GM13976 (cell line): Measurements from ENCODE around the gene ITPRIPL2.

Experiments
- DNase-seq: peaks from one replicate; pipeline ENCODE4 v3.0.0; 2012; ENCODE audit warnings: low spot score
- in situ Hi-C: fragments of 300-500 bp; cut with MboI; formaldehyde crosslinking; loops from one replicate; pipeline ENCODE4 v1.12.0; 2022; ENCODE audit warnings: low sequenced_read_pairs, mixed read lengths, inconsistent platforms; ENCODE audit not compliant: unreplicated experiment
- TF ChIP-seq, protein P1 (sequence below): IDR thresholded peaks from 2 replicates; pipeline ENCODE4 v1.5.1; 2012; ENCODE audit warnings: borderline replicate concordance, mild to moderate bottlenecking; ENCODE audit not compliant: insufficient read depth; ENCODE audit errors: extremely low read depth, missing control alignments, control extremely low read depth

Gene ITPRIPL2

DNA sequence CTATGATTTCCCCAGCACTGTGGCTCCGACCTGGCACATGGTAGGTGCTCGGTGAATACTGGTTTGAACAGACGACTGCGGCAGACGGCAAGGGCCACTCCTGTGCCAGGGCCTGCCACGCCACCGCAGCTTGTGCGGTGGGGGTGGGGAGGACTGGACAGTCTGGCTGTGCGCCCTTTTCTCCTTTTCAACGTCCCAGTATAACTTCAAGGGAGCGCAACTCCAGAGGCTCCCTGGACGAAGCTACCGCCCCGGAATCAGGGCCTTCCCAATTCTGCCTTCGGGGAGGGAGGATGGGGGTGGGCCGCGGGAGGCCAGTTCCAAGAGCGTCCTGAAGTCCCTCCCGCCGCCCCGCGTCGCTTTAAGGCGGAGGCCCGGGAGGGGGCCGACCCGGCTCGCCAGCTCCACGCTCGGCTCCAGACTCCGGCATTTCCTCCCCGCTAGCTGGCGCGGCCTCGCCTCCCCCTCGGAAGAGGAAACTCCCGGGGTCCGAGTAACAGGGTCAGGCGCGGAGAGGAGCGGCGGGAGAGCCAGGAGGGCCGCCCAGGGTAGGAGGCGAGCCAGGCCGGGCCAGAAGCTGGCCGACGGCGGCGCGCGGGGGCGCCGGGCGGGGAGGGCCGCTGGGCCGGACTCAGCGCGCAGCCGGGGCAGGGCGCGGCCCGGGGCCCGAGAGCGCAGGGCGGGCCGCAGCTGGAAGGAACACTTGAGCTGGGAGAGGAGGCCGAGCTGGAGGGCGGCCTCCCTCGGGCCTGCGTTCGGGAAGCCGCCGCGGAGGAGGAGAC lies at the start of gene ITPRIPL2:
Gene ITPRIPL2, plus strand, starts transcription at position 388 of the 782 bp plus-strand sequence. CDS start 498 bp downstream, outside the sequence.
- TF ChIP-seq, protein P1, sequence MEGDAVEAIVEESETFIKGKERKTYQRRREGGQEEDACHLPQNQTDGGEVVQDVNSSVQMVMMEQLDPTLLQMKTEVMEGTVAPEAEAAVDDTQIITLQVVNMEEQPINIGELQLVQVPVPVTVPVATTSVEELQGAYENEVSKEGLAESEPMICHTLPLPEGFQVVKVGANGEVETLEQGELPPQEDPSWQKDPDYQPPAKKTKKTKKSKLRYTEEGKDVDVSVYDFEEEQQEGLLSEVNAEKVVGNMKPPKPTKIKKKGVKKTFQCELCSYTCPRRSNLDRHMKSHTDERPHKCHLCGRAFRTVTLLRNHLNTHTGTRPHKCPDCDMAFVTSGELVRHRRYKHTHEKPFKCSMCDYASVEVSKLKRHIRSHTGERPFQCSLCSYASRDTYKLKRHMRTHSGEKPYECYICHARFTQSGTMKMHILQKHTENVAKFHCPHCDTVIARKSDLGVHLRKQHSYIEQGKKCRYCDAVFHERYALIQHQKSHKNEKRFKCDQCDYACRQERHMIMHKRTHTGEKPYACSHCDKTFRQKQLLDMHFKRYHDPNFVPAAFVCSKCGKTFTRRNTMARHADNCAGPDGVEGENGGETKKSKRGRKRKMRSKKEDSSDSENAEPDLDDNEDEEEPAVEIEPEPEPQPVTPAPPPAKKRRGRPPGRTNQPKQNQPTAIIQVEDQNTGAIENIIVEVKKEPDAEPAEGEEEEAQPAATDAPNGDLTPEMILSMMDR = no peak
- in situ Hi-C loops = no loop called here
- DNase-seq = peak; percentile 73

DNA sequence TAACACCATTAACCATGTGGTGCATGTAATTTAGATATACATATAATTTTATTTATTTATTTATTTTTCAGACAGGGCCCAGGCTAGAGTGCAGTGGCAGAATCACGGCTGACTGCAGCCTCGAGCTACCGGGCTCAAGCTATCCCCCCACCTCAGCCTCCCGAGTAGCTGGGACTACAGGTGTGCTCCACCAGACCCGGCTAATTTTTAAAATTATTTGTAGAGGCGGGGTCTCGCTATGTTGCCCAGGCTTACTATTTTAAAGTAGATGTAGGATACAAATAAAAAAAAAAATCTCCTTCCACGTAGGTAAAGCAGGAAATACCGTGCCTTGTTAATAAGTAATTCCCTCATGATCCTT lies 46.8 kb upstream of the ITPRIPL2 start:
- in situ Hi-C loops = no loop called here
- TF ChIP-seq, protein P1 = no peak
- no peak for DNase-seq

DNA sequence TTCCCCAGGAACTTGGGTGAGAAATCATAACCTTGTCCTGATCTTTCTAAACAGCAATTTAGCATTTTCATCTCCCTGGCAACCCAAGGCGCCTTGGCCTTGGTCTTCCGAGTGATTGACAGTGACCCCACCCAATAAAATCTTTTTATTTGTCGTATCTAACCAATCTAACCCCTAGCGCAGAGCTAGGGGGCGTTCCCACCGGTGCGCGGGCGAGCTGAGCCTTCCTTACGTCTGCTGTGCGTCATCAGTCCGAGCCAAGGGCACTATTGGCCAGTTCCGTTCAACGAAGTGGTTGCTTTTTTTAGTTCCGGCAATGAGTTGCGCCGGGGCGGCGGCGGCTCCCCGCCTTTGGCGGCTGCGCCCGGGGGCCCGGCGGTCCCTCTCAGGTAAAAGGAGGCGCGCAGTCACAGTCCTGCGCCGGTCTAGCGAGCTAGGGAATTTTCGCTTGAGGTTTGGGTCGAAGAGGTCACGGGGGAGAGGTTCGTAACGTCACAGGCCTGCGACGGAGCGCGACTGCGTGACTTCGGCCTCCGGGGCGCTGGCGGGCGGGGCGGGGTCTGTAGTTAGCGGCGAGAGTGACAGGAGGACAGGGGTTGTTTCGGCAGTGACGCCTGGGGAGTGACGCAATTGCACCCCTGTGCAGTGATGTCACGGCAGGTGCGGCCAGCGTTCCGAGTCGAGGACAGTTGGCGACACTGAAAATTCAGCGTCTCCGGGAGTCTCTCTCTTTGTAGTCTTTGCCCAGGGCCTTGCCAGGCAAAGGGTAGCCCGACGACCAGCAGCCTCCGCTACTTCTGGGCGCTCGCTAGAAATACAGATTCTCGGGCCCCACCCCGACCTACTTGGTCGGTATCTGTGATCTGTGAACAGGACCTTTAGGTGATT lies 46.2 kb upstream of the ITPRIPL2 start, which contains the start of gene COQ7:
Gene COQ7, plus strand, starts transcription at position 266 of the 888 bp plus-strand sequence. Its CDS starts 51 bp downstream, at position 317.
- in situ Hi-C loops = no loop called here
- TF ChIP-seq, protein P1 = no peak
- DNase-seq = peak; percentile 96

DNA sequence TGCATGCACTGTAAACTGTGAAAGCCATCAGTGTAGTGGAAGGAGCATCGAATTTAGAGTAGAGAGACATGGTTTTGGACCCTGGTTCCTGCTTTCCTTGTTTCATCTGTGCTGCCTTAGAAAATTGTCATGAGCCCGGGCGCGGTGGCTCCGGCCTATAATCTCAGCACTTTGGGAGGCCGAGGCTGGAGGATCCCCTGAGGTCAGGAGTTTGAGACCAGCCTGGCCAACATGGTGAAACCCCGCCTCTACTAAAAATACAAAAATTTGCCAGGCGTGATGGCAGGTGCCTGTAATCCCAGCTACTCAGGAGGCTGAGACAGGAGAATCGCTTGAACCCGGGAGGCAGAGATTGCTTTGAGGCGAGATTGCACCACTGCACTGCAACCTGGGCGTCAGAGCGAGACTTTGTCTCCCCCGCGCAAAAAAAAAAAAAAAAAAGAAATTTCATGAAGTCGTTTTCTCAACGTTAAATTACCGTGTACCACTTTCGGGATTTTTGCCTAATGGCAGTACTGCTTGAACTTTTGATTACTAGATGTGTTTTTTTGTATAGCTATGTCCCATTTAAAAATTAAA lies 45.4 kb upstream of the ITPRIPL2 start:
- DNase-seq = no peak
- in situ Hi-C loops = no loop called here
- TF ChIP-seq, protein P1 = no peak

DNA sequence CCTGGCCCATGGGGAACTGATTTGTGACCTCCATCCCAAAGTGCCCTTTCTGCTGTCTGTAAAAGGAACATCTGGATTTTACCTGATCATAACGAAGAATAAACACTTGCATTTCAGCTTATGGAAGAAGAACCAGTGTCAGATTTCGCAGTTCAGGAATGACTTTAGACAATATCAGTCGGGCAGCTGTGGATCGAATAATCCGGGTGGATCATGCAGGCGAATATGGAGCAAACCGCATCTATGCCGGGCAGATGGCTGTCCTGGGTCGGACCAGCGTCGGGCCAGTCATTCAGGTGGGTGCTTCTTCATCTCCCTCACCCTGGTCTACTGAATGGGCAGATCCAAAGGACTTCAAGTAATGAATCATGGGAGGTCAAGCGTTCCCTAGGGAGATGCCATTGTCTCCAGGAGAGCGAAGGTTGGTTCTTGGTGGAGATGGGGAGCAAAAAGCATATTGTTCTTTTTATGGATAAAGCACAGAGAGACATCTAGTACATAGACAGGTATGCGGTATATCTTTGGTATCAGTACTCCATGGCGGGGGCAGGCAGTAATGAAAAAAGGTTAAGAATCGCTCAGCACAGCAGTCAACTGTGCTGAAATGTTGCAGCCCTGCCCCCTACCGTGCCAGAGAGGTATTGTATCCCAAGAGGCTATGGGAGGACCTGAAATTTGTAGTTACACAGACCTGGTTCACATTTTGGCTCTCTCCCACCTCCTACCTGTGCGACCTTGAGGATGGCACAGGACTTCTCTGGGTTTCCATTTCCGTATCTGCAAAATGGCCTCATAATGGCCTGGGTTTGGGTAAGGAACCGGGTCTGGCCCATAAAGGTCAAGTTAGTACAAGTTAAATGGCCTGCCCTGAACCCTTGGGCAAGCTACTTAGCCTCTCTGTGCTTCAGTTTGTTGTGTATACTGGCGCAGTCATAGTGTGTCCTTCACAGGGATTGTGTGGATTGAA lies 41.7 kb upstream of the ITPRIPL2 start:
- TF ChIP-seq, protein P1 = peak; percentile 40
- peak; percentile 54 for DNase-seq
- in situ Hi-C loops = no loop called here
